Fibroblast of skin of back (primary cell): ENCODE data around the gene PPP2R2B.
"Not testable (repeated sequence)": the region's sequence is repeated elsewhere in the genome, so short reads cannot be mapped to it uniquely, and the experiment has no call there.

ENCODE experiments used
- DNase-seq: peaks from one replicate; pipeline ENCODE4 v3.0.0-alpha.2; 2013

The PPP2R2B gene

GRCh38 chr5:146595088-146595487 is 283.5 kb downstream of the PPP2R2B start:
- DNase-seq, result no peak

- DNase-seq, result no peak
Measured at GRCh38 chr5:146592352-146592751, 286.2 kb downstream of the PPP2R2B start.

- DNase-seq, result no peak
Measured at GRCh38 chr5:146589028-146589345, 289.6 kb downstream of the PPP2R2B start.

- DNase-seq, result no peak
Measured at GRCh38 chr5:146588331-146589027, 290.1 kb downstream of the PPP2R2B start.

- no peak for DNase-seq
Measured at GRCh38 chr5:146586752-146587151, 291.8 kb downstream of the PPP2R2B start.

GRCh38 chr5:146584750-146585149 is 293.8 kb downstream of the PPP2R2B start:
- DNase-seq, result no peak

GRCh38 chr5:146582051-146582596 is 296.4 kb downstream of the PPP2R2B start:
- no peak for DNase-seq

- DNase-seq, result no peak
Measured at GRCh38 chr5:146580237-146580636, 298.3 kb downstream of the PPP2R2B start.

- no peak for DNase-seq
Measured at GRCh38 chr5:146574713-146575112, 303.8 kb downstream of the PPP2R2B start.

- DNase-seq, result no peak
Measured at GRCh38 chr5:146568161-146568560, 310.4 kb downstream of the PPP2R2B start.

- peak; percentile 66 for DNase-seq
Measured at GRCh38 chr5:146565764-146566367, 312.7 kb downstream of the PPP2R2B start.

GRCh38 chr5:146564007-146564762 is 314.4 kb downstream of the PPP2R2B start:
- no peak for DNase-seq

GRCh38 chr5:146562461-146562860 is 316.1 kb downstream of the PPP2R2B start:
- DNase-seq, result no peak

GRCh38 chr5:146561711-146562110 is 316.8 kb downstream of the PPP2R2B start:
- peak; percentile 24 for DNase-seq

GRCh38 chr5:146560205-146560812 is 318.2 kb downstream of the PPP2R2B start:
- peak; percentile 89 for DNase-seq

- DNase-seq, result not testable (repeated sequence)
Measured at GRCh38 chr5:146556884-146557283, 321.7 kb downstream of the PPP2R2B start.

GRCh38 chr5:146553446-146553845 is 325.1 kb downstream of the PPP2R2B start:
- no peak for DNase-seq

- no peak for DNase-seq
Measured at GRCh38 chr5:146549615-146550014, 328.9 kb downstream of the PPP2R2B start.

GRCh38 chr5:146548781-146549449 is 329.6 kb downstream of the PPP2R2B start:
- DNase-seq, result no peak

- DNase-seq, result no peak
Measured at GRCh38 chr5:146544232-146544631, 334.3 kb downstream of the PPP2R2B start.

GRCh38 chr5:146541958-146542849 is 336.4 kb downstream of the PPP2R2B start:
- peak; percentile 40 for DNase-seq
